ENCODE results near the gene PKDCC. TPM values are rescaled to one million over a fixed set of nuclear protein-coding genes. Genes with fewer than 3 reads are reported as not detected.

PKDCC gene
- total and polyA plus RNA-seq, 2 of the 13 experiments (the other 11 are each of a cell fraction or from before 2014, with no cell fraction given): 52.6 to 58.8 TPM

DNA sequence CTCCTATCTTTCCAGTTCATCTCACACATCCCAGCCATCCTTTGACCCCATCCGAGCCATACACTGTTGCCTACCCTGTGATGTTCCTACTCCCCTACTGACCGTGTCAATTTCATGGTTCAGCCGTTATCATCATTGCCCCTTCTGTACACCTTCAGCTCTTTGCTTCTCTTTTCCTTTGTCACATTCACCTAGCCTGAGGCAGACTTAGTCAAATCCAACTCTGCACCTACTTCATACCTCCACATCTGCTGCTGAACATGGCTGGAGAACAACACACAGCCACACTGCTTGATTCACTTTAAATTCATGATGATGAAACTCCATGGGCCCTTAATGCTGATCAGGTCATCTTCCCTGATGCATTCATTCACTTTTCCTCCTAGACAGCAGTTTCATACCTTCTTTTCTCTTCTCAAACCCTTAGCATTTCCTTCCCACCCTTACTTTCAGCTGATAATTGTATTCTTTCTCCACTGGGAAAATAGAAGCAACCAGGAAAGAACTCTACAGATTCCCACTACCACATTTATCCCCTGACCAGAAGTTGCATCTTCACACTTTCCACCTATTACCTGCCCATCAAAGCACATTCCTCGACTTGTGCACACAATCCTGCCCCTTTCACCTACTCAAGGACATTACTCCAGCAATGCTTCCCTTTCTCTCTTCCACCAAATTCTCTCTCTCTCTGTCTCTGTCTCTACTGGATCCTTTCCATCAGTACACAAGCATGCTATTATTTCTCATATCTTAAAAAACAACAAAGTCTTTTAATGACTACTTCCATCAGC, 59.6 kb downstream of the PKDCC start (continued):
- TF ChIP-seq SMAD3 (CRISPR knock-in tag; IDR thresholded peaks at IDR 0.05) (no peak), TRIM24 (CRISPR knock-in tag; IDR thresholded peaks at IDR 0.05) (no peak), ZNF382 (CRISPR knock-in tag; IDR thresholded peaks at IDR 0.05; ENCODE audit: borderline replicate concordance) (no peak), YEATS2 (CRISPR knock-in tag; IDR thresholded peaks at IDR 0.05; ENCODE audit: borderline replicate concordance) (no peak), ZNF256 (CRISPR knock-in tag; conservative IDR thresholded peaks at IDR 0.05) (no peak), ZNF891 (CRISPR knock-in tag; IDR thresholded peaks at IDR 0.05) (no peak), ONECUT2 (CRISPR knock-in tag; IDR thresholded peaks at IDR 0.05) (no peak), ZBTB8A (CRISPR knock-in tag; IDR thresholded peaks at IDR 0.05; ENCODE audit: borderline replicate concordance, low read depth) (no peak), HNF4A (CRISPR knock-in tag; IDR thresholded peaks at IDR 0.05) (peak; percentile 38; the same call in 1 of the 2 replicates), MBNL3 (CRISPR knock-in tag; conservative IDR thresholded peaks at IDR 0.05) (no peak), MAFF (IDR thresholded peaks at IDR 0.05; ENCODE audit: low read depth, low read length) (no peak), LCORL (IDR thresholded peaks at IDR 0.05) (0 out of 2 replicates have a peak, but pooled peaks have one; percentile 21), LCORL (CRISPR knock-in tag; IDR thresholded peaks at IDR 0.05) (0 out of 2 replicates have a peak, but pooled peaks have one; percentile 21)
- TF ChIP-seq, protein P1, sequence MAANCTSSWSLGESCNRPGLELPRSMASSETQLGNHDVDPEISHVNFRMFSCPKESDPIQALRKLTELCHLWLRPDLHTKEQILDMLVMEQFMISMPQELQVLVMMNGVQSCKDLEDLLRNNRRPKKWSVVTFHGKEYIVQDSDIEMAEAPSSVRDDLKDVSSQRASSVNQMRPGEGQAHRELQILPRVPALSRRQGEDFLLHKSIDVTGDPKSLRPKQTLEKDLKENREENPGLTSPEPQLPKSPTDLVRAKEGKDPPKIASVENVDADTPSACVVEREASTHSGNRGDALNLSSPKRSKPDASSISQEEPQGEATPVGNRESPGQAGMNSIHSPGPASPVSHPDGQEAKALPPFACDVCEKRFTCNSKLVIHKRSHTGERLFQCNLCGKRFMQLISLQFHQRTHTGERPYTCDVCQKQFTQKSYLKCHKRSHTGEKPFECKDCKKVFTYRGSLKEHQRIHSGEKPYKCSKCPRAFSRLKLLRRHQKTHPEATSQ (CRISPR knock-in tag; IDR thresholded peaks at IDR 0.05; ENCODE audit: borderline replicate concordance): no peak
- TF ChIP-seq, protein P2, sequence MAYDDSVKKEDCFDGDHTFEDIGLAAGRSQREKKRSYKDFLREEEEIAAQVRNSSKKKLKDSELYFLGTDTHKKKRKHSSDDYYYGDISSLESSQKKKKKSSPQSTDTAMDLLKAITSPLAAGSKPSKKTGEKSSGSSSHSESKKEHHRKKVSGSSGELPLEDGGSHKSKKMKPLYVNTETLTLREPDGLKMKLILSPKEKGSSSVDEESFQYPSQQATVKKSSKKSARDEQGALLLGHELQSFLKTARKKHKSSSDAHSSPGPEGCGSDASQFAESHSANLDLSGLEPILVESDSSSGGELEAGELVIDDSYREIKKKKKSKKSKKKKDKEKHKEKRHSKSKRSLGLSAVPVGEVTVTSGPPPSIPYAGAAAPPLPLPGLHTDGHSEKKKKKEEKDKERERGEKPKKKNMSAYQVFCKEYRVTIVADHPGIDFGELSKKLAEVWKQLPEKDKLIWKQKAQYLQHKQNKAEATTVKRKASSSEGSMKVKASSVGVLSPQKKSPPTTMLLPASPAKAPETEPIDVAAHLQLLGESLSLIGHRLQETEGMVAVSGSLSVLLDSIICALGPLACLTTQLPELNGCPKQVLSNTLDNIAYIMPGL (CRISPR knock-in tag; IDR thresholded peaks at IDR 0.05; ENCODE audit: borderline replicate concordance in 1 of 2, low read depth in 1 of 2): no peak
- TF ChIP-seq, protein P3, sequence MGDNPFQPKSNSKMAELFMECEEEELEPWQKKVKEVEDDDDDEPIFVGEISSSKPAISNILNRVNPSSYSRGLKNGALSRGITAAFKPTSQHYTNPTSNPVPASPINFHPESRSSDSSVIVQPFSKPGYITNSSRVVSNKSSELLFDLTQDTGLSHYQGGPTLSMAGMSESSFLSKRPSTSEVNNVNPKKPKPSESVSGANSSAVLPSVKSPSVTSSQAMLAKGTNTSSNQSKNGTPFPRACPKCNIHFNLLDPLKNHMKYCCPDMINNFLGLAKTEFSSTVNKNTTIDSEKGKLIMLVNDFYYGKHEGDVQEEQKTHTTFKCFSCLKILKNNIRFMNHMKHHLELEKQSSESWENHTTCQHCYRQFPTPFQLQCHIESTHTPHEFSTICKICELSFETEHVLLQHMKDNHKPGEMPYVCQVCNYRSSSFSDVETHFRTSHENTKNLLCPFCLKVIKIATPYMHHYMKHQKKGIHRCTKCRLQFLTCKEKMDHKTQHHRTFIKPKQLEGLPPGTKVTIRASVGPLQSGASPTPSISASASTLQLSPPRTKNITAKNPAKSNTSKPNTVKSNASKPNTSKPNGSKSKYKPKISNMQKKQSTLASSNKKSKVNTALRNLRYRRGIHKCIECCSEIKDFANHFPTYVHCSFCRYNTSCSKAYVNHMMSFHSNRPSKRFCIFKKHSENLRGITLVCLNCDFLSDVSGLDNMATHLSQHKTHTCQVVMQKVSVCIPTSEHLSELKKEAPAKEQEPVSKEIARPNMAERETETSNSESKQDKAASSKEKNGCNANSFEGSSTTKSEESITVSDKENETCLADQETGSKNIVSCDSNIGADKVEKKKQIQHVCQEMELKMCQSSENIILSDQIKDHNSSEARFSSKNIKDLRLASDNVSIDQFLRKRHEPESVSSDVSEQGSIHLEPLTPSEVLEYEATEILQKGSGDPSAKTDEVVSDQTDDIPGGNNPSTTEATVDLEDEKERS (CRISPR knock-in tag; IDR thresholded peaks at IDR 0.05): no peak
- TF ChIP-seq, protein P4, sequence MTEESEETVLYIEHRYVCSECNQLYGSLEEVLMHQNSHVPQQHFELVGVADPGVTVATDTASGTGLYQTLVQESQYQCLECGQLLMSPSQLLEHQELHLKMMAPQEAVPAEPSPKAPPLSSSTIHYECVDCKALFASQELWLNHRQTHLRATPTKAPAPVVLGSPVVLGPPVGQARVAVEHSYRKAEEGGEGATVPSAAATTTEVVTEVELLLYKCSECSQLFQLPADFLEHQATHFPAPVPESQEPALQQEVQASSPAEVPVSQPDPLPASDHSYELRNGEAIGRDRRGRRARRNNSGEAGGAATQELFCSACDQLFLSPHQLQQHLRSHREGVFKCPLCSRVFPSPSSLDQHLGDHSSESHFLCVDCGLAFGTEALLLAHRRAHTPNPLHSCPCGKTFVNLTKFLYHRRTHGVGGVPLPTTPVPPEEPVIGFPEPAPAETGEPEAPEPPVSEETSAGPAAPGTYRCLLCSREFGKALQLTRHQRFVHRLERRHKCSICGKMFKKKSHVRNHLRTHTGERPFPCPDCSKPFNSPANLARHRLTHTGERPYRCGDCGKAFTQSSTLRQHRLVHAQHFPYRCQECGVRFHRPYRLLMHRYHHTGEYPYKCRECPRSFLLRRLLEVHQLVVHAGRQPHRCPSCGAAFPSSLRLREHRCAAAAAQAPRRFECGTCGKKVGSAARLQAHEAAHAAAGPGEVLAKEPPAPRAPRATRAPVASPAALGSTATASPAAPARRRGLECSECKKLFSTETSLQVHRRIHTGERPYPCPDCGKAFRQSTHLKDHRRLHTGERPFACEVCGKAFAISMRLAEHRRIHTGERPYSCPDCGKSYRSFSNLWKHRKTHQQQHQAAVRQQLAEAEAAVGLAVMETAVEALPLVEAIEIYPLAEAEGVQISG (CRISPR knock-in tag; IDR thresholded peaks at IDR 0.05): no peak

Measured in HepG2 (cell line).